H1 (cell line): ENCODE data around the gene OXSM. TPM values are rescaled to one million over a fixed set of nuclear protein-coding genes. Genes with fewer than 3 reads are reported as not detected.

Experiments used
- CTCF ChIA-PET: fragments of 300-600 bp; sonication (Branson Sonifier 250); formaldehyde crosslinking; loops from one replicate; lab custom pipeline; 2021; ENCODE audit not compliant: partially characterized antibody; lab: Charles Lee
- POLR2A ChIA-PET: fragments of 300-600 bp; sonication (Branson Sonifier 250); formaldehyde crosslinking; loops from one replicate; lab custom pipeline; 2021; ENCODE audit warnings: inconsistent platforms; ENCODE audit not compliant: partially characterized antibody; lab: Charles Lee
- DNase-seq, 2 experiments: peaks; one replicate each; pipeline versions ENCODE4 v3.0.0 to v3.0.0-alpha.2; 2010 to 2022; ENCODE audit warnings: low spot score in 2 of 2, low read depth in 1 of 2, mixed read lengths in 1 of 2
- FAIRE-seq: peaks from 2 replicates; lab custom pipeline; 2011; peaks lifted over from hg19 to GRCh38; lab: Jason Lieb, UNC
- H2AFZ ChIP-seq: 2 replicates; pipeline ENCODE4 v1.8.1; 2012; ENCODE audit warnings: low read length, inconsistent platforms
- H2AK5ac ChIP-seq: 2 replicates; pipeline ENCODE4 v1.6.1; 2013; ENCODE audit warnings: low read depth, low read length
- H2BK120ac ChIP-seq: replicated peaks from 2 replicates; pipeline ENCODE3; 2013; ENCODE audit warnings: low read depth, low read length, inconsistent platforms
- H2BK12ac ChIP-seq: 2 replicates; pipeline ENCODE4 v1.6.1; 2013; ENCODE audit warnings: low read depth, low read length
- H2BK15ac ChIP-seq: 2 replicates; pipeline ENCODE4 v1.6.1; 2013; ENCODE audit warnings: low read length
- H2BK20ac ChIP-seq: 2 replicates; pipeline ENCODE4 v1.6.1; 2013; ENCODE audit warnings: low read length
- H2BK5ac ChIP-seq: 2 replicates; pipeline ENCODE4 v1.6.1; 2013; ENCODE audit warnings: low read depth, low read length
- H3K14ac ChIP-seq: 2 replicates; pipeline ENCODE4 v1.6.1; 2013; ENCODE audit warnings: inconsistent platforms; ENCODE audit not compliant: insufficient read length
- H3K18ac ChIP-seq: 2 replicates; pipeline ENCODE4 v1.6.1; 2013; ENCODE audit warnings: low read length; ENCODE audit errors: extremely low read depth
- H3K23ac ChIP-seq: 2 replicates; pipeline ENCODE4 v1.6.1; 2013; ENCODE audit warnings: inconsistent platforms; ENCODE audit not compliant: insufficient read length
- H3K23me2 ChIP-seq: 2 replicates; pipeline ENCODE4 v1.6.1; 2013; ENCODE audit warnings: low read depth, low read length
- H3K27ac ChIP-seq: 2 replicates; pipeline ENCODE4 v1.6.1; 2011; ENCODE audit warnings: low read depth, low read length, inconsistent platforms
- H3K27me3 ChIP-seq, 4 experiments: replicated peaks in 1 of 4; 1 replicate in 1 of 4; 2 replicates in 3 of 4; pipeline versions ENCODE4 v1.6.1 to v1.8.1; 2011 to 2013; ENCODE audit warnings: low read length in 3 of 4, mild to moderate bottlenecking in 3 of 4, inconsistent platforms in 2 of 4, mixed read lengths in 2 of 4, moderate library complexity in 1 of 4; ENCODE audit not compliant: control insufficient read depth in 3 of 4, insufficient read depth in 3 of 4; ENCODE audit errors: extremely low read depth in 1 of 4
- H3K36me3 ChIP-seq, 4 experiments: 2 replicates each; pipeline versions ENCODE4 v1.6.1 to v1.8.1; 2011 to 2013; ENCODE audit warnings: mild to moderate bottlenecking in 4 of 4, low read length in 3 of 4, moderate library complexity in 2 of 4, control low read depth in 1 of 4, inconsistent platforms in 1 of 4; ENCODE audit not compliant: insufficient read depth in 4 of 4, control insufficient read depth in 2 of 4
- H3K4ac ChIP-seq: replicated peaks from 2 replicates; pipeline ENCODE3; 2013; ENCODE audit warnings: low read length, low read depth, mixed read lengths, inconsistent platforms; ENCODE audit not compliant: insufficient read length
- H3K4me1 ChIP-seq, 4 experiments: replicated peaks in 1 of 4; 1 replicate in 1 of 4; 2 replicates in 3 of 4; pipeline versions ENCODE4 v1.6.1 to v1.8.1; 2011 to 2013; ENCODE audit warnings: low read length in 3 of 4, inconsistent platforms in 2 of 4, mixed read lengths in 1 of 4; ENCODE audit not compliant: insufficient read depth in 4 of 4, control insufficient read depth in 3 of 4
- H3K4me2 ChIP-seq, 2 experiments: 2 replicates each; pipeline versions ENCODE4 v1.6.1 to v1.8.1; 2011 to 2013; ENCODE audit warnings: low read depth in 2 of 2, low read length in 2 of 2, control low read depth in 1 of 2, inconsistent platforms in 1 of 2, mild to moderate bottlenecking in 1 of 2; ENCODE audit not compliant: insufficient read depth in 1 of 2
- H3K4me3 ChIP-seq, 4 experiments: fragments of 200-600, 300-600 bp in 1 of 4; sonication (generic), shearing (Covaris generic), sonication (Bioruptor Twin) in 1 of 4; 2 replicates each; pipeline versions ENCODE4 v1.5.1 to v1.8.1; 2011 to 2016; ENCODE audit warnings: low read length in 4 of 4, low read depth in 3 of 4, control low read depth in 2 of 4, inconsistent platforms in 2 of 4, mild to moderate bottlenecking in 2 of 4, mixed read lengths in 1 of 4, moderate library complexity in 1 of 4; ENCODE audit not compliant: insufficient read depth in 2 of 4; ENCODE audit errors: extremely low read depth in 1 of 4
- H3K56ac ChIP-seq: replicated peaks from 2 replicates; pipeline ENCODE3; 2013; ENCODE audit warnings: low read depth, mild to moderate bottlenecking, mixed read lengths, low read length, inconsistent platforms; ENCODE audit not compliant: insufficient read length
- H3K79me1 ChIP-seq: 2 replicates; pipeline ENCODE4 v1.6.1; 2013; ENCODE audit warnings: low read depth, low read length, control low read depth
- H3K79me2 ChIP-seq, 2 experiments: 2 replicates each; pipeline versions ENCODE4 v1.6.1 to v1.8.1; 2012 to 2013; ENCODE audit warnings: low read length in 2 of 2, mild to moderate bottlenecking in 2 of 2, inconsistent platforms in 1 of 2; ENCODE audit not compliant: insufficient read depth in 2 of 2, control insufficient read depth in 1 of 2
- H3K9ac ChIP-seq, 4 experiments: replicated peaks in 1 of 4; 1 replicate in 1 of 4; 2 replicates in 3 of 4; pipeline versions ENCODE4 v1.6.1 to v1.8.1; 2011 to 2013; ENCODE audit warnings: low read depth in 3 of 4, low read length in 3 of 4, control low read depth in 2 of 4, mild to moderate bottlenecking in 2 of 4, moderate library complexity in 2 of 4, inconsistent platforms in 1 of 4; ENCODE audit errors: extremely low read depth in 1 of 4
- H3K9me3 ChIP-seq, 2 experiments: 2 replicates each; pipeline versions ENCODE4 v1.6.1 to v1.8.1; 2012 to 2013; ENCODE audit warnings: mild to moderate bottlenecking in 2 of 2, moderate library complexity in 2 of 2, control low read depth in 1 of 2, inconsistent platforms in 1 of 2, low read depth in 1 of 2, low read length in 1 of 2, mixed read lengths in 1 of 2; ENCODE audit not compliant: insufficient read depth in 2 of 2
- H4K20me1 ChIP-seq, 2 experiments: replicated peaks in 1 of 2; 2 replicates each; pipeline versions ENCODE3 to v1.8.1; 2011 to 2013; ENCODE audit warnings: inconsistent platforms in 2 of 2, low read length in 2 of 2, mild to moderate bottlenecking in 1 of 2; ENCODE audit not compliant: insufficient read depth in 2 of 2, control insufficient read depth in 1 of 2
- H4K5ac ChIP-seq: 2 replicates; pipeline ENCODE4 v1.6.1; 2013; ENCODE audit warnings: low read length, low read depth, mixed read lengths, inconsistent platforms; ENCODE audit not compliant: insufficient read length
- H4K8ac ChIP-seq: 2 replicates; pipeline ENCODE4 v1.8.0; 2013; ENCODE audit warnings: mild to moderate bottlenecking, moderate library complexity, low read length, inconsistent platforms; ENCODE audit not compliant: insufficient read depth; ENCODE audit errors: extremely low read depth
- H4K91ac ChIP-seq: replicated peaks from 2 replicates; pipeline ENCODE3; 2013; ENCODE audit warnings: low read length, mixed read lengths, inconsistent platforms; ENCODE audit not compliant: insufficient read length
- WGBS, 2 experiments: shearing (Covaris generic) in 1 of 2; methylation state at CpG; one replicate each; pipeline versions ENCODE4 v1.1.6 to v1.1.7; 2013 to 2015; ENCODE audit warnings: low lambda C conversion rate in 2 of 2, mixed read lengths in 2 of 2, inconsistent platforms in 1 of 2, low coverage in 1 of 2, missing lambda C conversion rate in 1 of 2; ENCODE audit not compliant: insufficient replicate concordance in 2 of 2, insufficient coverage in 1 of 2, insufficient read length in 1 of 2; ENCODE audit errors: extremely low coverage in 1 of 2, missing lambda C conversion rate in 1 of 2; 5-methylcytosine and 5-hydroxymethylcytosine counted together
- polyA plus RNA-seq, 7 experiments: library from polyadenylated mRNA; depleted of rRNA in 3 of 7; stranded (reverse) in 5 of 7; unstranded in 2 of 7; fragments of >200 nt in 5 of 7; fragments of 200-250 nt in 2 of 7; gene quantifications; 1 replicate in 5 of 7; 2 replicates in 1 of 7; 4 replicates in 1 of 7; pipeline versions ENCODE4 v1.2.1 to v1.2.3, GENCODE V29; 2011 to 2013; ENCODE audit warnings: missing spikeins in 2 of 7, mixed read lengths in 2 of 7
- total RNA-seq: library from RNA; stranded (reverse); fragmentation: NEBNext Ultra II Directional; extraction: Animal tissue kit (Norgen Biotek cat#: 25700); gene quantifications from 2 replicates; pipeline ENCODE4 v1.2.1, GENCODE V29; 2021

OXSM gene
- total and polyA plus RNA-seq, 2 of the 8 experiments (the other 6 are each of a cell fraction or from before 2014, with no cell fraction given), result 1.3 to 2.2 TPM

DNA sequence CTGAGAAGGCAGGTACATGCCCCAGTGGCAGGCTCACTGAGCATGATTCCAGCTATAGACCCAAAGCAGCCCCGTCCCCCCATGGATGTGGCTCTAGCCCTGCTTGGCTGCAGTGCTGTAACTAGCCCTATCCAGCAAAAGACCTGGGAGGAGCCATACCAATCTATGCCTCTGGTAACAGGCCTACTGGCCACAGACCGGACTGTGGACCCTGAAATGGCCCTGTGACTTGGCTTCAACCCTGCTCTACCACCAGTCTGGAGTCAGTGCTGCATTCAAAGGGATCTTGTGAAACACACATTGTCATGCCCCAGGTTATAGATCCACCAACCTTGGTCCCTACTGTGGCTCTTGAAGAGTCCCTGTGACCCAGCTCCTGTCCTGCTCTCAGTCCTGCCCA is 46.7 kb downstream of the OXSM start:
- Histone ChIP-seq H3K27me3 (no peaks in the 10 kb centered on the region), H4K8ac (no peak overlapping the region), H3K23me2 (no peaks in the 10 kb centered on the region)

More for the DNA sequence above, 46.7 kb downstream of the OXSM start:
- Histone ChIP-seq H2BK20ac (no peak overlapping the region), H3K56ac (no peak overlapping the region), H2AK5ac (no peak overlapping the region), H3K9me3 (no peaks in the 10 kb centered on the region), H3K79me1 (no peaks in the 10 kb centered on the region), H4K5ac (no peak overlapping the region), H3K4me3 (no peak overlapping the region), H3K36me3 (no peaks in the 10 kb centered on the region), H3K4ac (no peak overlapping the region), H2BK120ac (no peak overlapping the region), H3K4me2 (no peak overlapping the region), H3K27ac (no peak overlapping the region), H2BK15ac (no peak overlapping the region), H3K14ac (no peak overlapping the region), H4K91ac (no peak overlapping the region), H3K23ac (no peak overlapping the region), H4K20me1 (no peaks in the 10 kb centered on the region), H3K18ac (no peak overlapping the region), H3K4me1 (no peaks in the 10 kb centered on the region), H2BK5ac (no peak overlapping the region), H3K79me2 (no peaks in the 10 kb centered on the region), H2BK12ac (no peak overlapping the region), H2AFZ (peak overlapping the region; percentile 74; the same call in 1 of the 2 replicates), H3K9ac (no peak overlapping the region)
- ChIA-PET CTCF (interaction anchor here (0.6 to 1.6 kb wide), 3 partner anchors 17 to 1618 kb away, joined by 3 to 5 read pairs (median 5); no protein-coding TSS in a partner anchor), POLR2A (no interaction called here)
- DNase-seq (no peak), FAIRE-seq (no peak)
- WGBS, 2 experiments, result 91% methylated on average over 2 of the region's 2 CpGs; no CpG with 5 or more reads in 1 of the 2 experiments
